ENCODE data around the gene KIF2A.

Gene KIF2A

GRCh38 chr5:62386824-62387223 lies 80.8 kb downstream of the KIF2A start:
- DNase-seq, result peak; percentile 9

GRCh38 chr5:62395210-62395950 lies 89.4 kb downstream of the KIF2A start:
- no peak for DNase-seq

- DNase-seq, result peak; percentile 98
Observed at GRCh38 chr5:62403411-62404250, 97.6 kb downstream of the KIF2A start, which contains the start of gene DIMT1. DIMT1 (minus strand) TSS chr5:62403905; CDS start chr5:62403772, 133 bp downstream.

GRCh38 chr5:62412549-62413329 lies 106.7 kb downstream of the KIF2A start, which contains the start of gene IPO11:
IPO11 (plus strand) TSS chr5:62412763; CDS start chr5:62437280, 24,517 bp downstream.
- peak; percentile 99 for DNase-seq

GRCh38 chr5:62413711-62414110 lies 107.7 kb downstream of the KIF2A start:
- DNase-seq, result peak; percentile 27

GRCh38 chr5:62418462-62419076 lies 112.6 kb downstream of the KIF2A start:
- DNase-seq, result no peak

- no peak for DNase-seq
Observed at GRCh38 chr5:62419609-62420008, 113.6 kb downstream of the KIF2A start.

GRCh38 chr5:62421414-62421813 lies 115.4 kb downstream of the KIF2A start:
- no peak for DNase-seq

- DNase-seq, result no peak
Observed at GRCh38 chr5:62424763-62425162, 118.8 kb downstream of the KIF2A start.

GRCh38 chr5:62431735-62432620 lies 126.0 kb downstream of the KIF2A start:
- peak; percentile 4 for DNase-seq

- DNase-seq, result peak; percentile 11
Observed at GRCh38 chr5:62432621-62433064, 126.6 kb downstream of the KIF2A start.

Measured in inflammatory macrophage treated with lipopolysaccharide for 4 hours (primary cell).